Measurements from ENCODE around the gene JAKMIP1.

JAKMIP1 gene

DNA sequence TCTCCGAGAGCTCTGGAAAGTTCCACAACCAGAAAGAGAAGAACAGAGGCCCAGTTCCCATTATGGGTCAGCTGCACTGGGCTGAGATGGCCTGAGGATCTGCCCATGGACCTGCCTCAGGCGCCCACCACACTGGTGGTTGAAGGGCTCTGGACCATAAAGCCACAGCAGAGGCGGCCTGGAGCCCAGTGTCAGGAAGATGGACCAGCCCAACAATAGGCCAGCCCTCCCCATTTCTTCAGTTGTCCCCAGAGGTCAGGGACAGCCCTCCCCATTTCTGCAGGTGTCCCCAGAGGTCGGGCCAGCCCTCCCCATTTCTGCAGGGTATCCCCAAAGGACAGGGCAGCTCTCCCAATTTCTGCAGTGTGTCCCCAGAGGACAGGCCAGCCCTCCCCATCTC is 144.9 kb downstream of the JAKMIP1 start:
- DNase-seq = no peak

- DNase-seq = no peak
Measured at GRCh38 chr4:6055030-6055429, 145.3 kb downstream of the JAKMIP1 start.

GRCh38 chr4:6054162-6054922 is 146.0 kb downstream of the JAKMIP1 start:
- no peak for DNase-seq

DNA sequence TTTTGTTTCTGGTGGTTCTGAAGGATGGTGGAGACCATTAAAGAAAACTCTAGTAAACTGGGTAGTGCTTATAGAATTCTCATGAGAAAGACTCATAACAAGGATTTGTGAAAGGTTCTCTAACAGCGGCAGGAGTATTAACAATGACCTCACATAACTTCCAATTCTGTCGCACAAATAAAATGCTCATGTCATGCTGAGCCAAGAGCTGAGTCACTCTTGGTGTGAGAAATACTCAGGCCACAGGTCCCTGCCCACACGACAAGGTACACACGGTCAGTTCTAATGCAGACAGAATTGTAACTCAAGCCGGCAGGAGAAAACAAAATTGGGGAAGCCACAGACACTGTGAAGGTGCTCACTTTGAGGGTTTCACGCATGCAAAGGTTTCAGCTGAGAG is 147.7 kb downstream of the JAKMIP1 start:
- no peak for DNase-seq

- no peak for DNase-seq
Measured at GRCh38 chr4:6050551-6050950, 149.8 kb downstream of the JAKMIP1 start.

DNA sequence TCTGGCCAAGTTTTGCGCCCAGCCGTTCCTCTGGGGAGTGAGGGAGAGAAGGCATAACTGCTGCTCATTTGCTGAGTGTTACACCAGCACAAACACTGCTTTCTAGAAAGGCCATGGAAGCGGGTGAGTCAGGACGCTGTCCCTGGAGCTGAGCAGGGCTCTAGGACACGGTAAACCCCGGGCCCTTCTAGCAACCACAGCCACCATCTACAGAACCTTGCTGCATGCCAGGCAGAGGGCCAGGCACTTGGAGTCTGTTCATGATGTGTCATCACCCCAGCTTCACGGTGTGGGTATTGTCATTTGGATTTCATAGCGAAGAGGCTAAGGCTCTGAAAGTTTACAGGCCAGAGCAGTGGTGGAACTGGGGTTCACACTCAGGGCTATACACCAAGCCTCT is 150.4 kb downstream of the JAKMIP1 start:
- no peak for DNase-seq

DNA sequence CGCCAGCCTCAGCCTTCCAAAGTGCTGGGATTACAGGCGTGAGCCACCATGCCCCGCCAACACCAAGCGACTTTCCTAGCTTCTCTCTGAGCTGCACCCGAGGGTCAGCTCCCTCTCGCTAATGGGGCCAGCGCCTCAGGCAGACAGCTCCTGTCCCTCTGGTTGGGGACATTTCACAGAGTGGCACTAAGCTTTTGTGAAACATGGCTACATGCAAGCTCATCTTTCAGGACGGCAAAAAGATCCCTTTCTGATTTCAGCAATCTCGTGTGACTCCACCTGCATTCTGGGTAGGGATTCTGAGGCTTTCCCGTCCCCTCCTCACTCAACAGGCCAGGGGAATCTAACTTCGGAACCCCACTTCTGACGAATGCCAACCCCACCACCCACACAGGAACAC is 151.1 kb downstream of the JAKMIP1 start:
- DNase-seq = no peak

- DNase-seq = no peak
Measured at GRCh38 chr4:6048537-6048936, 151.8 kb downstream of the JAKMIP1 start.

GRCh38 chr4:6047130-6047673 is 153.1 kb downstream of the JAKMIP1 start:
- DNase-seq = no peak

DNA sequence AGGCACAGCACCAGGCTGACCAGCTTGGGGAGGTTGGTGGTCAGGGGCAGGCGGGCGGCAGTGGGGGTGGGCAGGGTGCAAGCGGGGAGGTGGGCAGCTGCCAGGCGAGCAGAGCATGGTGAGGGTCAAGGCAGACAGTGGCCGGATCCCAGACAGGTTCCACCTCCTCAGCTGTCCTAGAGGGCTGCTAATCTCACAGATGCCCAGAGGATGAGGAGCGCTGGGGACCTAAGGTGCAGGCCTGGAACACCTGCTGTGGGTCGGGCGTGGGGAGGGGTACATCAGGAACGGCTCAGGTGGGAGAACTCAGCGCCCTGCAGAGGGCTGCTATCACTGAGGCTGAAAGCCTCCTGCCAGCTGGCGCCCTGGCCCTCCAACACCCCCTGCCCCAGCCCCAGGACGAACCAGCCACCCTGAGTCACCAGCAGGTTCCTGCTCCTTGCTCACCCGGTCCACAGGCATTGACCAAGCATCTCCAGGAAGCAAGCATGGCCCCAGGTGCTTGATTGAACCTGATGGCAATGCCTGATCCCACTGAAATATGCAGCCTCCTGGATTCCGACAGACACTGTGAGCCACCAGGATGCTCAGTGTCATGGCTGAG is 153.7 kb downstream of the JAKMIP1 start:
- no peak for DNase-seq

GRCh38 chr4:6044805-6045204 is 155.5 kb downstream of the JAKMIP1 start:
- no peak for DNase-seq

- no peak for DNase-seq
Measured at GRCh38 chr4:6044276-6044675, 156.1 kb downstream of the JAKMIP1 start.

- no peak for DNase-seq
Measured at GRCh38 chr4:6043843-6044242, 156.5 kb downstream of the JAKMIP1 start.

DNA sequence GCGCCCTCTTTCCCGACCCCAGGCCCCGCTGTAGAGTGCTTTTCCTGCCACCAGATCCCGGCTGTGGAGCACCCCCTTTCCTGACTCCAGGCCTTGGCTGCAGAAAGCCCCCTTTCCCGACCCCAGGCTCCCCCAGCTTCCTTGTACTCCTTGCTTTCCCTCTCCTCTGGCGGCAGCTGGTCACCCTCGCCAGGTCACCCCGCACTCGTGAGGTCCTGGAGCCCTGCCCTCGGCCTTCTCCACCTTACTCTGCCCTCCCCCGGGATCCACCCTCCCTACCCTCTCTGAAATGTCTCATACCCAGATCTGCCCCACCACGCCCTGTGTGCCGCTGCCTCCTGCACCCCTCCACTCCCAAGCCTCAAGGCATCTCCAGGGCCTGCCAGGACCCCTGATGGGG is 157.2 kb downstream of the JAKMIP1 start:
- no peak for DNase-seq

DNA sequence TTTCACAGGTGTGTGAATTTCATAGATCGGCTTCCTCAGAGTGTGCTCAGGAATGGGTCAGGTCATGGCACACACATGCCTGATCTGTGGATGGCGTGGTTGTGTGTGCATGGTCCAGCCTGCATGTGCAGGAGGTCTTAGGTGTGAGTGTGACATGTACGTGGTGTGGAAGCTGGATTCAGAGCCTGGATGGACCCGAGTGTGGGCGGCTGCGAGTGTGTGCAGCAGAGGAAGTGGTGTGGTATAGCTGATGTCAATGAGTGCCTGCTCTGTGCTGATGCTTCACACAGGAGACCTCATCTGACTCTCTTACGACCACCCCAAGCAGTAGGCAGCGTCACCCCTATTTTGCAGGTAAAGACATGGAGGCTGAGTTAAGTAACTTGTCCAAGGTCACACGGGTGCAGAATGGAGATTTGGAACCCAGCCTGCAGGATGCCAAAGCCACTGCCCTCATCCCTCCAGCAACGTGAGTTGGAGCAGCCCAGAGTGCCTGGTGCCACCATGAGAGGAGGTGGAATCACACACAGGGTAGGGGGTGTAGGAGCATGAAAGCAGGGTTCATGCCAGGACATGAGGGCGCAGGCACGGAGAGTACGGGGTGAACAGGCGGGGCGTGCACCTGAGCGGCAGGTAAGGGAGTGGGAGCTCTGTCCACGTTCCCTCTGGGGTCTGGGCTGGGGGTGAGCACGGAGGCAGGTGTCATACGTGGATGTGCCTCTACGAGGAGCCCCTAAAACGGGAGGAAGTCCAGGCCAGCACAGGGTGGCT is 157.9 kb downstream of the JAKMIP1 start:
- no peak for DNase-seq

GRCh38 chr4:6041800-6042199 is 158.5 kb downstream of the JAKMIP1 start:
- no peak for DNase-seq

- no peak for DNase-seq
Measured at GRCh38 chr4:6038711-6039110, 161.6 kb downstream of the JAKMIP1 start.

- DNase-seq = no peak
Measured at GRCh38 chr4:6035786-6036185, 164.6 kb downstream of the JAKMIP1 start.

- no peak for DNase-seq
Measured at GRCh38 chr4:6033381-6033780, 167.0 kb downstream of the JAKMIP1 start.

DNA sequence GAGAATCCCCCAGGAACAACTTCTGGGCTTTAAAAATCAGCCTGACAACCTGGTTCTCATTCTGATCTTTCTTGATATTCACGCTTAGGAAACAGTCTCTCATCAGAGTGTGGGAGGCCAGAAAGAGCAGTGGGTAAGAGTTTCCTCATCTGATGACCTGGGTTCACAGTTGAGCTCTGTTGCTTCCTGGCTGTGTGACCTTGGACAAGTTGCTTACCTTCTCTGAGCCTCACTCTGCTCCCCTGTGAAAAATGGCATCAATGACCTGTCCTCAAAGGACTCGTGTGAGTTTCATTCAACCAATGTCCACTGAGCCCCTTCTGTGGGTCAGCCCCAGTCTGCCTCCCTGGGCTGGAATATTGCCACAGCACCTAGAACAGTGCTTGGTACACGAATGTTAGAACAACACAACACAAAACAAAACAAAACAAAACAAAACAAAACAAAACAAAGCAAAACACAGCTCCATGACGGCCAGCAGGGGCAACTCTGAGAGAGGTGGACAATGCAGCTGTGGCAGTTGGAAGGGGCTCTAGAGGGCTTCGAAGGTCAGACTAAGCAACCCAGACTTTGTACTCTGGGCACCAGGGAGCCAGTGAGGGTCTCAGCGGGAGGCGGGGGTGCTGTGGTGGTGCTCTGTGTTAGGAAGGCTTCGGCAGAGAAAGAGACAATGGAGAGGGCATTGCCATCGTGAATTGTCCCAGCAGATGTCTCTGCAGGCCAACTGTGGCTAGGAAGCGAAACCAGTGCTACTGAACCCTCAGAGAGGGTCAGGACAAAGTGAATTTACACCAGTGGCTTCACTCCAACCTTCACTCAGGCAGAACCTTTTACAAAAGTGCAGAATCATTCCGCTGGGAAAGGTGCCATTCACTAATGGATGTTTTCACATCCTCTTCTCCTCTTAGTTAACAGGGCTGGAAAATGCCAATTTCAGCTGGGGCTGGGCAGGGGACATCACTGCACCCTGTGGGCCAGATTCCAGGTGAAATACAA is 167.8 kb downstream of the JAKMIP1 start:
- no peak for DNase-seq

DNA sequence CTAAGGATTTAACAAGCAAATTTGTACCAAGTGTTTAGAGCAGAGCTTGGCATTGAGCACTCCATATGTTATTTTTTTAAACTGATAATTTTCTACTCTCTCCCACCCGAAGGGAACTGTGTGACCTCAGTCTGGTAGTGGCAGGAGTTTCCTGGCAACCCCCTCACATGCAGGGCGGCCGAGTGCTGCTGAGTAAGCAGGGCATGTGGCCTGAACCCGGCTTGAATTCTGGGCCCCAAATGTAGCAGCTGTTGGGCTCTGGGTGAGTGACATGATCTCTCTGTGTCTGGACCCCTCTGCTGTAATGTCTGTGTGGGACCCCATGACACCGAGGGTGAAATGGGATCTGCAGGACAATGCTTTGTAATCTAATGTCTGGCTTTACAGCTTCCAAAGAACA is 168.5 kb downstream of the JAKMIP1 start:
- no peak for DNase-seq

DNA sequence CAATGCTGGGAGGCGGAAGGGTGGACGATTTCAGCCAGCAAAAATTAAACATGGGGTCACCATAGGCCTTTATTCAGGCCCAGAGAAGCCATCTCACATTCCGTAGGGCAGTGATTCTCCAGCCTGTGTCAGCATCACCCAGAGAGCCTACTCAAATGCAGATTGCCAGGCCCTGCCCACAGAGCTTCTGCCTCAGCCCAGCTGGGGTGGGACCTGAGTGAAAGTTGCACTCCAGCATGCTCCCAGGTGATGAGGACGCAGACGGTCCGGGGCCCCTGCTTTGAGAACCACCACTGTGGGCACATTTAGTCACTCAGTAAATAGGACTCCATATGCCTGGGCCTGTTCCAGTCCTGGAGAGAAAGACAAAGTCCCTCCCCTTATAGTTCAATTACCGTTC is 169.7 kb downstream of the JAKMIP1 start:
- DNase-seq = no peak

GRCh38 chr4:6029254-6029653 is 171.1 kb downstream of the JAKMIP1 start:
- DNase-seq = no peak

Data from HCEC 1CT (cell line).